ENCODE measurements around the gene ANO4.
A peak's percentile ranks its signal among the peaks of the same experiment; 100 is the strongest.
"Not testable (repeated sequence)": the region's sequence is repeated elsewhere in the genome, so short reads cannot be mapped to it uniquely, and the experiment has no call there.

Gene ANO4

DNA sequence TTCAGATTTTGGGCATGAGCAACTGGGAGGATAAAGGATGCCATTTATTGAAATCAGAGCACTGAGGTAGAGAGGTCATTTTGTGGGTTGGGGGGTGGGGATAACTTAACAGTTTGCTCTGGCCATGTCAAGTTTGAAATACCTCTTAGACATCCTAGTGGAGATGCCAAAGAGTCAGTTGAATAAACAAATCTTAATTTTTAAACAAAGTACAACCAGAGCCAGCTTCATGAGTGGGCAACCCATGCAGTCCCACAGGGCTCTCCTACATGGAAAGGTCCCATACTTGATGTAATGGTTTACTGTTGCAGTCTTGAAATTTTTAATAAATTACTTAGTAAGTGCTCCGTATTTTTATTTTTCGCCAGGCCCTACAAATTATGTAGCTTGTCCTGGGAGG, 81.2 kb downstream of the ANO4 start:
- DNase-seq = no peak

GRCh38 chr12:100877776-100878175, 83.2 kb downstream of the ANO4 start:
- DNase-seq = no peak

- no peak for DNase-seq
These were observed 100.6 kb downstream of the ANO4 start for GRCh38 chr12:100895192-100895591.

- no peak for DNase-seq
These were observed 101.6 kb downstream of the ANO4 start for GRCh38 chr12:100896192-100896591.

DNA sequence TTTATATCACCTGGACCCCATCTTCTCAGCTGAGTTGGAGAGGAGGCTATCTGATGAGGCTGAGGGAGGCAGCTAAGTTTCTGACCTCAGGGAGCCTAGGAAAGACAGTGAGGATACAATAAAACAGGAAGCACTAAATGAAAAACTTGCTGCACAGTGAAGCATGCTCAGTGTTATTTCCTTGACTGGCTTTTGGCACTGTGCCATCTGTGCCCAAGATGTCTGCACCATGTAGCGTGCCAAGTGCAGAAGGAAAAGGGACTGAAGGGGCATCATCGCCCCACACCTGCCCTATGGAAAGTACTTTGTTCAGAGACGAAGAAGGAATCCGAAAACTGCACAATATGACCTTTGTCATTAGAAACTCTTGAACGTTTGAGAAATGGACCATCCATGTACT, 102.7 kb downstream of the ANO4 start:
- DNase-seq = no peak

- no peak for DNase-seq
These were observed 104.7 kb downstream of the ANO4 start for GRCh38 chr12:100899301-100899700.

DNA sequence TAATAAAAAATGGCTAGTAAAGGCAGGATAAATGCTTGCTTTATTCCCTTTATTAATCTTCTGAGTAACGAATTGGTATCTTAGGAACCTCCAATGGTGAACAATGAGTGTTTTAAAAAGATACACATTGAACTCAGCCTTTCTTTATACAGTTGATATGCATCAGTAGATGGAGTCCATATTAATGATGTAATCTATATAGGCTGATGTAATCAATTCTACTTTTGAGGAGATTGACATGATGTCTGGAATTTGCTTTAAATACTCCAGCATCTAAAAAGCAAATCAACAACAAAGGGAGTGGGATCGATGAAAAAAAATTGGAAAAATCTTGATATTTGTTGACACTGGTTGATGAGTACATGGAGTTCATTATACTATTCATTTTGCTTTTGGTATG, 106.2 kb downstream of the ANO4 start:
- no peak for DNase-seq

- DNase-seq = no peak
These were observed 106.7 kb downstream of the ANO4 start for GRCh38 chr12:100901266-100901665.

GRCh38 chr12:100904270-100904669, 109.7 kb downstream of the ANO4 start:
- no peak for DNase-seq

- DNase-seq = peak; percentile 18
These were observed 113.9 kb downstream of the ANO4 start for GRCh38 chr12:100908501-100908900.

GRCh38 chr12:100913872-100914592, 119.5 kb downstream of the ANO4 start:
- no peak for DNase-seq

DNA sequence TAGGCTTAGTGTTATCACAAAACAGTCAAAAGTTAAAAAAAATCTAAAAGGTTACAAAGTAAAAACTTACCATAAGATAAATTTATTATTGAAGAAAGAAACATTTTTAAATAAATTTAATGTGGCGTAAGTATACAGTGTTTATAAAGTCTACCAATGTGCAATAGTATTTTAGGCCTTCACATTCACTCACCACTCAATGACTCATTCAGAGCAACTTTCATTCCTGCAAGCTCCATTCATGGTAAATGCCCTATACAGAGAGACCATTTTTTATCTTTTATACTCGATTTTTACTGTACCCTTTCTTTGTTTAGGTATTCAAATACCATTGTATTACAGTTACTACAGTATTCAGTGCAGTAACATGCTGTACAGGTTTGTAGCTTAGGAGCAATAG, 124.5 kb downstream of the ANO4 start:
- DNase-seq = no peak

GRCh38 chr12:100920493-100920892, 125.9 kb downstream of the ANO4 start:
- no peak for DNase-seq

DNA sequence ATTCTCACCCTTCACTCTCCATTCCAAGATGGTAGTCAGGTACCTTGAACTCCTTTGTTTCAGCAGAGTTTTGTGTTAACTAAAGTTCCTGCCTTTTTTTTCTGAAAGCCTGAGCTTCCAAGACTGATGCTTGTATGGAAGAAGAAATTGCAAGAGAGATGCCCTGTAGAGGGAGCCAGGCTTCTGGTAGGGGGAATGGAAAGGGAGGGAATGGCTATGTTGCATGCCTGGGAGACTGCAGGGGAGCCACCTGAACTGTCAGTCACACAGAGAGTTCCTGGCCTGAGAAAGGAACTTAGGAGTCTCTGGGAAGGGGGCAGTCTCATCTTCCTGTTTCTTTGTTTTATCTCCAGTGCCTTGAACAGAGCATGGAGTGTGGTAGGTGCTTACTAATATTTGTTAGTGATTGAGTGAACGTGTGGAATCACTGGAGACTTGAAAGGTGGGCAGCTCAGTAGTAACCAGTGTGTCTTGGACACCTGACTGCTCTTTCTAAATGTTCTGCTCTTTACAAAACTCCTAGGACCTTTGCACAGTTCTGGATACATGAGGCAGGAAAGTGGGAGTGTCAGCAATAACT, 132.2 kb downstream of the ANO4 start:
- peak; percentile 23 for DNase-seq

- DNase-seq = no peak
These were observed 133.2 kb downstream of the ANO4 start for GRCh38 chr12:100927826-100928225.

GRCh38 chr12:100932571-100932970, 138.0 kb downstream of the ANO4 start:
- DNase-seq = no peak

DNA sequence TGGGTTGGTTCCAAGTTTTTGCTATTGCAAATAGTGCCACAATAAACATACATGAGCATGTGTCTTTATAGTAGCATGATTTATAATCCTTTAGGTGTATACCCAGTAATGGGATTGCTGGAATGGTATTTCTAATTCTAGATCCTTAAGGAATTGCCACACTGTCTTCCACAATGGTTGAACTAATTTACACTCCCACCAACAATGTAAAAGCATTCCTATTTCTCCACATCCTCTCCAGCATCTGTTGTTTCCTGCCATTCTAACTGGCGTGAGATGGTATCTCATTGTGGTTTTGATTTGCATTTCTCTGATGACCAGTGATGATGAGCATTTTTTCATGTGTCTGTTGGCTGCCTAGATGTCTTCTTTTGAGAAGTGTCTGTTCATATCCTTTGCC, 139.0 kb downstream of the ANO4 start:
- not testable (repeated sequence) for DNase-seq

DNA sequence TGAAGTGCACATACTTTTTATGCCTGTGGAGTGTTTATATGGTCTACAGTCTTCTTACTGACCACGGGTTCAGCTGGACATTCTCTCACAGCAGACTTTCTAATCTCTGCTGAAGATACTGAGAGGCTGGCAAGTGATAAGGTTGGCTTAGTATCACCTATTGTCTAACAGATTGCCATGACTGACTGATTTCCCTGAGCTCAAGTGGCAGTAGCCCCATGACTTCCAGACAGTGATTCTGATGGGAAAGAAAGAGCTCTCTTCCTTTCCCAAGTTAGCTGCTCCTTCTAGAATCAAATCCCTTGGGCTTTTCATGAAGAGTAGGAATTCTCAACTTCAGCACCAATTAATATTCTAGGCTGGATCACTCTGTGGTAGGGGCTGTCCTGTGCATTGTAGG, 141.4 kb downstream of the ANO4 start:
- DNase-seq = no peak

GRCh38 chr12:100936661-100937060, 142.1 kb downstream of the ANO4 start:
- no peak for DNase-seq

GRCh38 chr12:100940503-100940902, 145.9 kb downstream of the ANO4 start:
- DNase-seq = no peak

DNA sequence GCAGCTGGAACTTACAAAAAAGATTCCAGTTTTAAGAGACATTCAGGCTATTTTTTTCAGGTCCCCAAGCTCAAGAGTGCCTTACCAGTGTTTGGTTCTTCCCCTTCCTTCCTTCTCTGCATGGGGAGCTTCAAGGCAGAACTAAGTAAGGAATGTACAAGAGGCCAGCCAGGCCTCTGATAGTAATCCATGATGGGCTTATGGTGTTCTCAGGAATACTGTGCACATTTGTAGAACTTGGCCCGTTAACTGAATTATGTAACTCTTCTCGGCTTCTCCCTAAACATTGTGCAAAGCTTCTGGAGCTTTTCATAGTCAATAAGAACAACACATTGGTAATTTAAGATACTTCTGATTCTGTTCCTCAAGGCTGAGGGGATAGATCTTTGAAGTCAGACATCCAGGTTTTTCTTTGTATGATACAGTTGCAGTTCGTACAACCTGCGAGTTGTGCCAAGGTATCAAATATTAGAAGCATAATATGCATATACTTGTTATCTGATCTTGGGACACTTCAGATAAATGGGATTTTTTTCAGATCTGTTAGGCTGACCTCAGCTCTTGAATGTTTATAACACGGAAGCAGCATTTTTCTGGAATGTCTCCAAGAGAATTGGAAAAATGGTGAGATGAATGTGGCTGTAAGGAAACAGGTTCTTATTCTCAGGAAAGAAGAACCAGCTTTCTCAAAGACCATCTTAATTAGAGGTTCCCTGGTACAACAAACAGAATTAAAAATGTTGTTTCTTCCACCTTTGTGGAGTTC, 148.6 kb downstream of the ANO4 start:
- no peak for DNase-seq

DNA sequence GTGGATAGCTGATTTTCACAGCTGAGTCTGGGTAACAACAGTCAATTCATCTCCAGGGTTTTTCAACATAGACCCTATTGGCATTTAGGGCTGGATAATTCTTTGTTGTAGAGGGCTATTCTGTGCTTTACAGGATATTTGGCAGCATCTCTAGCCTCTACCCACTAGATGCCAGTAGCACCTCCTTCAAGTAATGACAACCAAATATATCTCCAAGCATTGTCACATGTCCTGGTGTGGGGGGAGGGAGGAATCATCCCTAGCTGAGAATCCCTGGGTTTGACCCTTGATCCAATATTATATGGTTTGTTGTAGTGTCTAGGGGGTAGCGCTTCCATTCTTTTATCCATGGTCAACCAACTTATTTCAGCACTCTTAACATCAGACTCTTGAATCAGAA, 157.2 kb downstream of the ANO4 start:
- DNase-seq = no peak

- DNase-seq = peak; percentile 48
These were observed 158.6 kb downstream of the ANO4 start for GRCh38 chr12:100953217-100953616.

DNA sequence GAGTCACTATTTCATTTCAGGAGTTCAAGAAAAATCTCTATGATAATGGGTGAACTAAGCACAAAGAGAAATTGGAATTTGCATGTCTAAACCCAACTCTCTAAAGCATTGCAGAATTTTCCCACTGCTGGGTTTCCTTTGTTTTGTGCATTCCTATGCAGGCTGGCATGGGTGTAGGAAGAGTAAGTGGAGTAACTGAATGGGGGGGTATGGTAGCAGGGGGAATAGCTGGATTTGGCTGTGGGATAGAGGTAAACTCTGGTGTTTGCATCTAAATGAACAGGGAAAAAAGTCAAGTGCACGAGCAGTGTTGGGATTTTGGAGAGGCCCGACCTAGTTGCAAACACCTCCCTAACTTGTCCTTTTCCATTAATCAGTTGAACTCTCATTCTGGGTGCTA, 159.1 kb downstream of the ANO4 start:
- DNase-seq = no peak

Measured in NCI-H226 (cell line).